ENCODE measurements around the gene GSC.

GRCh38 chr14:94816113-94816512 is 46.2 kb upstream of the GSC start:
- TF ChIP-seq, protein P1, sequence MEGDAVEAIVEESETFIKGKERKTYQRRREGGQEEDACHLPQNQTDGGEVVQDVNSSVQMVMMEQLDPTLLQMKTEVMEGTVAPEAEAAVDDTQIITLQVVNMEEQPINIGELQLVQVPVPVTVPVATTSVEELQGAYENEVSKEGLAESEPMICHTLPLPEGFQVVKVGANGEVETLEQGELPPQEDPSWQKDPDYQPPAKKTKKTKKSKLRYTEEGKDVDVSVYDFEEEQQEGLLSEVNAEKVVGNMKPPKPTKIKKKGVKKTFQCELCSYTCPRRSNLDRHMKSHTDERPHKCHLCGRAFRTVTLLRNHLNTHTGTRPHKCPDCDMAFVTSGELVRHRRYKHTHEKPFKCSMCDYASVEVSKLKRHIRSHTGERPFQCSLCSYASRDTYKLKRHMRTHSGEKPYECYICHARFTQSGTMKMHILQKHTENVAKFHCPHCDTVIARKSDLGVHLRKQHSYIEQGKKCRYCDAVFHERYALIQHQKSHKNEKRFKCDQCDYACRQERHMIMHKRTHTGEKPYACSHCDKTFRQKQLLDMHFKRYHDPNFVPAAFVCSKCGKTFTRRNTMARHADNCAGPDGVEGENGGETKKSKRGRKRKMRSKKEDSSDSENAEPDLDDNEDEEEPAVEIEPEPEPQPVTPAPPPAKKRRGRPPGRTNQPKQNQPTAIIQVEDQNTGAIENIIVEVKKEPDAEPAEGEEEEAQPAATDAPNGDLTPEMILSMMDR (conservative IDR thresholded peaks at IDR 0.05), result no peak
- TF ChIP-seq ZFX (IDR thresholded peaks at IDR 0.05), result no peak

All from C4-2B (cell line).